ENCODE measurements around the gene TXNDC8.

DNA sequence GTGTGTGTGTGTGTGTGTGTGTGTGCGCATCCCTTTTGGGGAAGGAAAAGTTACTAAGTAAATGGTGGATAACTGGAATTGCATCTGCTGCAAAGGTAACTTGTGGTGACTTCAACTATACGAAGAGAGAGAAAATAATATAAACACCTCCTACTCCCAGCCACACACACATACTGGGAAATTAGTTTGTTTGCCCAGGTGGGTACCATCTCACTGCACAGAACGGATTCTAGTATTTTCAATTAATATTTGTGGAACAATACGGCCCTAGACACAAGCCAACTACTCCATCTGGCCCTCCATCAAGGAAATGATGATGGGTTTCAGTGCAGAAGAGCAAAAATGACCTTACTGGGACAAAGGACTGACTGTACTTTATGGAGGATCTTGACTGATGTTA is 49.2 kb downstream of the TXNDC8 start:
- TF ChIP-seq ESRRA (CRISPR knock-in tag; IDR thresholded peaks at IDR 0.05; ENCODE audit: borderline replicate concordance) (no peak), ZNF232 (CRISPR knock-in tag; IDR thresholded peaks at IDR 0.05) (no peak), ELF4 (CRISPR knock-in tag; IDR thresholded peaks at IDR 0.05; ENCODE audit: low read depth) (no peak), ZNF138 (CRISPR knock-in tag; conservative IDR thresholded peaks at IDR 0.05) (no peak), SMAD4 (CRISPR knock-in tag; IDR thresholded peaks at IDR 0.05) (no peak)
- TF ChIP-seq, protein P1, sequence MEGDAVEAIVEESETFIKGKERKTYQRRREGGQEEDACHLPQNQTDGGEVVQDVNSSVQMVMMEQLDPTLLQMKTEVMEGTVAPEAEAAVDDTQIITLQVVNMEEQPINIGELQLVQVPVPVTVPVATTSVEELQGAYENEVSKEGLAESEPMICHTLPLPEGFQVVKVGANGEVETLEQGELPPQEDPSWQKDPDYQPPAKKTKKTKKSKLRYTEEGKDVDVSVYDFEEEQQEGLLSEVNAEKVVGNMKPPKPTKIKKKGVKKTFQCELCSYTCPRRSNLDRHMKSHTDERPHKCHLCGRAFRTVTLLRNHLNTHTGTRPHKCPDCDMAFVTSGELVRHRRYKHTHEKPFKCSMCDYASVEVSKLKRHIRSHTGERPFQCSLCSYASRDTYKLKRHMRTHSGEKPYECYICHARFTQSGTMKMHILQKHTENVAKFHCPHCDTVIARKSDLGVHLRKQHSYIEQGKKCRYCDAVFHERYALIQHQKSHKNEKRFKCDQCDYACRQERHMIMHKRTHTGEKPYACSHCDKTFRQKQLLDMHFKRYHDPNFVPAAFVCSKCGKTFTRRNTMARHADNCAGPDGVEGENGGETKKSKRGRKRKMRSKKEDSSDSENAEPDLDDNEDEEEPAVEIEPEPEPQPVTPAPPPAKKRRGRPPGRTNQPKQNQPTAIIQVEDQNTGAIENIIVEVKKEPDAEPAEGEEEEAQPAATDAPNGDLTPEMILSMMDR (IDR thresholded peaks at IDR 0.05): no peak
- TF ChIP-seq, protein P2, sequence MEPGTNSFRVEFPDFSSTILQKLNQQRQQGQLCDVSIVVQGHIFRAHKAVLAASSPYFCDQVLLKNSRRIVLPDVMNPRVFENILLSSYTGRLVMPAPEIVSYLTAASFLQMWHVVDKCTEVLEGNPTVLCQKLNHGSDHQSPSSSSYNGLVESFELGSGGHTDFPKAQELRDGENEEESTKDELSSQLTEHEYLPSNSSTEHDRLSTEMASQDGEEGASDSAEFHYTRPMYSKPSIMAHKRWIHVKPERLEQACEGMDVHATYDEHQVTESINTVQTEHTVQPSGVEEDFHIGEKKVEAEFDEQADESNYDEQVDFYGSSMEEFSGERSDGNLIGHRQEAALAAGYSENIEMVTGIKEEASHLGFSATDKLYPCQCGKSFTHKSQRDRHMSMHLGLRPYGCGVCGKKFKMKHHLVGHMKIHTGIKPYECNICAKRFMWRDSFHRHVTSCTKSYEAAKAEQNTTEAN (CRISPR knock-in tag; IDR thresholded peaks at IDR 0.05): no peak
- TF ChIP-seq, protein P3, sequence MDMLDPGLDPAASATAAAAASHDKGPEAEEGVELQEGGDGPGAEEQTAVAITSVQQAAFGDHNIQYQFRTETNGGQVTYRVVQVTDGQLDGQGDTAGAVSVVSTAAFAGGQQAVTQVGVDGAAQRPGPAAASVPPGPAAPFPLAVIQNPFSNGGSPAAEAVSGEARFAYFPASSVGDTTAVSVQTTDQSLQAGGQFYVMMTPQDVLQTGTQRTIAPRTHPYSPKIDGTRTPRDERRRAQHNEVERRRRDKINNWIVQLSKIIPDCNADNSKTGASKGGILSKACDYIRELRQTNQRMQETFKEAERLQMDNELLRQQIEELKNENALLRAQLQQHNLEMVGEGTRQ (CRISPR knock-in tag; IDR thresholded peaks at IDR 0.05): no peak
- TF ChIP-seq, protein P4, sequence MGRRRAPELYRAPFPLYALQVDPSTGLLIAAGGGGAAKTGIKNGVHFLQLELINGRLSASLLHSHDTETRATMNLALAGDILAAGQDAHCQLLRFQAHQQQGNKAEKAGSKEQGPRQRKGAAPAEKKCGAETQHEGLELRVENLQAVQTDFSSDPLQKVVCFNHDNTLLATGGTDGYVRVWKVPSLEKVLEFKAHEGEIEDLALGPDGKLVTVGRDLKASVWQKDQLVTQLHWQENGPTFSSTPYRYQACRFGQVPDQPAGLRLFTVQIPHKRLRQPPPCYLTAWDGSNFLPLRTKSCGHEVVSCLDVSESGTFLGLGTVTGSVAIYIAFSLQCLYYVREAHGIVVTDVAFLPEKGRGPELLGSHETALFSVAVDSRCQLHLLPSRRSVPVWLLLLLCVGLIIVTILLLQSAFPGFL (CRISPR knock-in tag; IDR thresholded peaks at IDR 0.05; ENCODE audit: borderline replicate concordance): no peak
- TF ChIP-seq, protein P5, sequence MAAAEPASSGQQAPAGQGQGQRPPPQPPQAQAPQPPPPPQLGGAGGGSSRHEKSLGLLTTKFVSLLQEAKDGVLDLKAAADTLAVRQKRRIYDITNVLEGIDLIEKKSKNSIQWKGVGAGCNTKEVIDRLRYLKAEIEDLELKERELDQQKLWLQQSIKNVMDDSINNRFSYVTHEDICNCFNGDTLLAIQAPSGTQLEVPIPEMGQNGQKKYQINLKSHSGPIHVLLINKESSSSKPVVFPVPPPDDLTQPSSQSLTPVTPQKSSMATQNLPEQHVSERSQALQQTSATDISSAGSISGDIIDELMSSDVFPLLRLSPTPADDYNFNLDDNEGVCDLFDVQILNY (CRISPR knock-in tag; IDR thresholded peaks at IDR 0.05): no peak
